GM18499 (cell line): ENCODE data around the gene SAMSN1.
"Not testable (repeated sequence)": the region's sequence is repeated elsewhere in the genome, so short reads cannot be mapped to it uniquely, and the experiment has no call there.

Experiments used
- ATAC-seq: cut with Tn5 transposase; IDR thresholded peaks from one replicate; pipeline ENCODE4 v1.9.1; 2021; ENCODE audit warnings: moderate number of reproducible peaks; ENCODE audit not compliant: insufficient read depth, unreplicated experiment

Gene SAMSN1

GRCh38 chr21:14567331-14568279 lies 21.5 kb upstream of the SAMSN1 start:
- ATAC-seq, result no peak

GRCh38 chr21:14566894-14567293 lies 20.8 kb upstream of the SAMSN1 start:
- no peak for ATAC-seq

- no peak for ATAC-seq
Observed at GRCh38 chr21:14562959-14563358, 16.8 kb upstream of the SAMSN1 start.

- no peak for ATAC-seq
Observed at GRCh38 chr21:14560555-14560954, 14.4 kb upstream of the SAMSN1 start.

- ATAC-seq, result no peak
Observed at GRCh38 chr21:14560139-14560538, 14.0 kb upstream of the SAMSN1 start.

GRCh38 chr21:14559102-14559501 lies 13.0 kb upstream of the SAMSN1 start:
- ATAC-seq, result no peak

- no peak for ATAC-seq
Observed at GRCh38 chr21:14557413-14557812, 11.3 kb upstream of the SAMSN1 start.

GRCh38 chr21:14554948-14555347 lies 8.8 kb upstream of the SAMSN1 start:
- ATAC-seq, result no peak

- ATAC-seq, result no peak
Observed at GRCh38 chr21:14553422-14553821, 7.3 kb upstream of the SAMSN1 start.

GRCh38 chr21:14551741-14552140 lies 5.6 kb upstream of the SAMSN1 start:
- ATAC-seq, result no peak

GRCh38 chr21:14550135-14550534 lies 4.0 kb upstream of the SAMSN1 start:
- no peak for ATAC-seq

GRCh38 chr21:14548779-14549178 lies 2.7 kb upstream of the SAMSN1 start:
- no peak for ATAC-seq

GRCh38 chr21:14547834-14548513 lies 1.9 kb upstream of the SAMSN1 start:
- ATAC-seq, result no peak

- ATAC-seq, result not testable (repeated sequence)
Observed at GRCh38 chr21:14546719-14547118, 604 bp upstream of the SAMSN1 start.

GRCh38 chr21:14543983-14544382 lies 2.1 kb downstream of the SAMSN1 start:
- no peak for ATAC-seq

- ATAC-seq, result no peak
Observed at GRCh38 chr21:14542638-14543037, 3.5 kb downstream of the SAMSN1 start.

- no peak for ATAC-seq
Observed at GRCh38 chr21:14541841-14542490, 4.1 kb downstream of the SAMSN1 start.

GRCh38 chr21:14538483-14538882 lies 7.6 kb downstream of the SAMSN1 start:
- no peak for ATAC-seq

- ATAC-seq, result no peak
Observed at GRCh38 chr21:14536929-14537328, 9.2 kb downstream of the SAMSN1 start.

- ATAC-seq, result no peak
Observed at GRCh38 chr21:14535702-14536101, 10.4 kb downstream of the SAMSN1 start.
